SK-N-SH (cell line): ENCODE measurements around the gene MDH1.

ENCODE experiments used
- NFIC ChIP-seq: IDR thresholded peaks from 2 replicates; pipeline ENCODE4 v1.4.0; 2012; ENCODE audit warnings: borderline replicate concordance
- POLR2AphosphoS5 ChIP-seq: IDR thresholded peaks from 2 replicates; pipeline ENCODE4 v1.6.1; 2012; ENCODE audit warnings: low read depth, low read length
- RXRA ChIP-seq: IDR thresholded peaks from 2 replicates; pipeline ENCODE4 v1.4.0; 2012; ENCODE audit warnings: low read depth, mild to moderate bottlenecking, borderline replicate concordance
- YY1 ChIP-seq: IDR thresholded peaks from 2 replicates; pipeline ENCODE4 v1.4.0; 2012; ENCODE audit warnings: low read depth, mild to moderate bottlenecking
- TF ChIP-seq, protein P1 (sequence below): fragments of 200-600 bp; sonication (generic); IDR thresholded peaks from 2 replicates; pipeline ENCODE4 v1.6.1; 2017; ENCODE audit warnings: antibody characterized with exemption, mild to moderate bottlenecking, moderate library complexity
- TF ChIP-seq, protein P2 (sequence below): IDR thresholded peaks from 2 replicates; pipeline ENCODE4 v1.4.0; 2012; ENCODE audit warnings: low read depth

DNA sequence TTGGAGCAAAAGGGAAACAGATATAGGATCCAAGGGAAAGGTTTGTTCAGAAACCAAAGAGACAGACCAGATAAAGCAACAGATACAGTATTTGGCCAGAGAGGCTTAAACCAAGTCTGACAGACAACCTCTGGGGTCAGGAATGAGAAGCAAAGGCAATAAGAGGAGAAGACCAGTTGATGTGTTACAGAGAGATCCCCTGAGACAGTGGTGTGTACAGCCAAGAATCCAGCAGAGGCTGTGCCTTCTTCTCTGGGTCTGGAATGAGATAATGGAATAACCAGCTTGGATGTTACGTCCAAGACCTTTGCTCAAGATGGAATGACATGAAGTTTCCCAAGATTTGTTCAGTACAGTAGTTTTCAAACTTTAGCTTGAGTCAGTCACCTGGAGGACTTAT is 61.1 kb downstream of the MDH1 start:
- TF ChIP-seq, protein P1, sequence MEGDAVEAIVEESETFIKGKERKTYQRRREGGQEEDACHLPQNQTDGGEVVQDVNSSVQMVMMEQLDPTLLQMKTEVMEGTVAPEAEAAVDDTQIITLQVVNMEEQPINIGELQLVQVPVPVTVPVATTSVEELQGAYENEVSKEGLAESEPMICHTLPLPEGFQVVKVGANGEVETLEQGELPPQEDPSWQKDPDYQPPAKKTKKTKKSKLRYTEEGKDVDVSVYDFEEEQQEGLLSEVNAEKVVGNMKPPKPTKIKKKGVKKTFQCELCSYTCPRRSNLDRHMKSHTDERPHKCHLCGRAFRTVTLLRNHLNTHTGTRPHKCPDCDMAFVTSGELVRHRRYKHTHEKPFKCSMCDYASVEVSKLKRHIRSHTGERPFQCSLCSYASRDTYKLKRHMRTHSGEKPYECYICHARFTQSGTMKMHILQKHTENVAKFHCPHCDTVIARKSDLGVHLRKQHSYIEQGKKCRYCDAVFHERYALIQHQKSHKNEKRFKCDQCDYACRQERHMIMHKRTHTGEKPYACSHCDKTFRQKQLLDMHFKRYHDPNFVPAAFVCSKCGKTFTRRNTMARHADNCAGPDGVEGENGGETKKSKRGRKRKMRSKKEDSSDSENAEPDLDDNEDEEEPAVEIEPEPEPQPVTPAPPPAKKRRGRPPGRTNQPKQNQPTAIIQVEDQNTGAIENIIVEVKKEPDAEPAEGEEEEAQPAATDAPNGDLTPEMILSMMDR = no peak
- TF ChIP-seq RXRA (no peak), POLR2AphosphoS5 (no peak), YY1 (no peak), NFIC (no peak)
- TF ChIP-seq, protein P2, sequence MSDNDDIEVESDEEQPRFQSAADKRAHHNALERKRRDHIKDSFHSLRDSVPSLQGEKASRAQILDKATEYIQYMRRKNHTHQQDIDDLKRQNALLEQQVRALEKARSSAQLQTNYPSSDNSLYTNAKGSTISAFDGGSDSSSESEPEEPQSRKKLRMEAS = no peak
